HG02759 (cell line): ENCODE measurements around the gene MUC6.
"Not testable (repeated sequence)": the region's sequence is repeated elsewhere in the genome, so short reads cannot be mapped to it uniquely, and the experiment has no call there.

Experiments used
- ATAC-seq: cut with Tn5 transposase; IDR thresholded peaks from one replicate; pipeline ENCODE4 v1.9.1; 2021; ENCODE audit warnings: mild to moderate bottlenecking, moderate library complexity; ENCODE audit not compliant: unreplicated experiment

MUC6 gene

GRCh38 chr11:991034-991433 is 45.5 kb downstream of the MUC6 start:
- ATAC-seq = no peak

DNA sequence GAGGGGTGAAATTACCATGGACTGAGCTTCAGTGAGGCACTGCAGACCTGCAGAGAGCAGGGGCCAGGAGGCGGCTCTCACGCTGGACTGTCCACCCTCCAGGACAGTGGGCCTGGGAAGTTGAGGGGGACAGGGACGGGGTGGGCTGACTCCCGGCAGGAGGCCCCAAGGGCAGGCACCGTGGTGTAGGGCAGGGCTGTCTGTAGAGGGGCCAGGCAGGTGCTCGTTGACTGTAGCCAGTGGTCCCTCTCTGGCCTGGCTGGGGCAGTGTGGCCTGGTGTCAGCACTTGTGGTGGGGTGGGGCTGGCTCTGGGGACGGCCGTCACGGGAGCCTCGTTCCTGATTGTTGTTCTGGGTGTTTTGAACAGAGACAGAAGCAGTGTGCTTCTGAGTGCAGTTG is 46.4 kb downstream of the MUC6 start:
- no peak for ATAC-seq

DNA sequence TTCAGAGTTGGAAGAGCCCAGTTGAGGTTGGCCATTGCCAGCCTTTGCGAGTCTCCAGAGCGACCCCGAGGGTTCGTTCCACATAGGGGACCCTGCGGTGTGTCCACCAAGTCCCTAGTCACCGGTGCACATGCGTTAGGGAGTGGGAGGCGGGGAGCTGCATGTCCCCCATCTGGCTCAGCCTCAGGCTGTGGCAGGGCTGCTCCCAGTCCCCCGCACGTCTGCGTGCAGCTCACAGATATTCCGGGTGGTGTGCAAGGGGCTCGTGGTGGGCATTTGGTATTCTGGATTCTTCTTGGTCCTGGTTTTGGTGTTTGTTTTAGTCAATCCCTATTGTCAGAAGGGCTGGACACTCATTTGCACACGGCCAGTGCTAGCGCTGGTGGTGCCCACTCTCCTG is 48.8 kb downstream of the MUC6 start:
- ATAC-seq = no peak

DNA sequence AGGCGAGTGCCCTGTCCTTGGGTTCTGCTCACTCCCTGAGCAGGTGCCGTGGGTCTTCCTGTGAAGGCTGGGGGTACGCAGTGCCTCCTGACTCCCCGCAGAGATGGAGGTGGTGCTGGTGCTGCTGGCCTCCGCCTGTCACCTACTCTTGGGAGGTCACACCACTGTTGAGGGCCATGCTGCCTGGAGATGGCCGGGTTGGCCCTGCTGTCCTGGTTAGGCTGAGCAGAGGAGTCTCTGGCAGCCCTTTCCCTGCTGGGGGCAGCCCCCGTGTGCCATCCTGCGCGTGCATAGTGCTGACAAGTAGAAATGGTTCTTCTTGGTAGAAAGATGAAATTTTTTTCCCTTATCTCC is 49.6 kb downstream of the MUC6 start:
- ATAC-seq = no peak

DNA sequence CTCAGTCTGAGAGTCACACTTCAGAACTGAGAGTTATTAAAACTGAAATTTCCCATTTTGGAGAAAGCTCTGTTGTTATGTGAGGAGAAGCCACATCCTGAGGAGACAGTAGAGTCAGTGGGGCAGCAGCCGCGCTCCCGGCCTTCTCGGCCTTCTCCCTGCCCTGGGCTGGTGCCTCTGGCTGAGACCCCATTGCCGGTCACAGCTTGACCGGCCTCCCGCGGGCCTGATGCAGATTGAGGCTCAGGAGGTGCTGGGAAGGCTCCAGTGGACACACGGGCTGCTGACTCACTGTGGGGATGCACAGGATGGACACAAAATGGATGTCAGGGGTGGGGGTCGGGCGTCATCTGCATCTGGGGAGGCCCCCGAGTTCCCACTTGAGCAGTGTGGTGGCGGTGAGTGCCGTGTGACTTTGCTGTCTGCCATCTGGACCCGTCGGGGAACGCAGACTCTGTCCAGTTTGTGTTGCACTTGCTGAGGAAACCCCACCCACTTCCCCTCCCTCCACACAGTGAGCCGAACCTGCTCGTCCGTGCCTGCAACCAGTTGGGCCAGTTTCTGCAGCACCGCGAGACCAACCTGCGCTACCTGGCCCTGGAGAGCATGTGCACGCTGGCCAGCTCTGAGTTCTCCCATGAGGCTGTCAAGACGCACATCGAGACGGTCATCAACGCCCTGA is 50.1 kb downstream of the MUC6 start:
- ATAC-seq = no peak

GRCh38 chr11:985848-986247 is 50.7 kb downstream of the MUC6 start:
- no peak for ATAC-seq

DNA sequence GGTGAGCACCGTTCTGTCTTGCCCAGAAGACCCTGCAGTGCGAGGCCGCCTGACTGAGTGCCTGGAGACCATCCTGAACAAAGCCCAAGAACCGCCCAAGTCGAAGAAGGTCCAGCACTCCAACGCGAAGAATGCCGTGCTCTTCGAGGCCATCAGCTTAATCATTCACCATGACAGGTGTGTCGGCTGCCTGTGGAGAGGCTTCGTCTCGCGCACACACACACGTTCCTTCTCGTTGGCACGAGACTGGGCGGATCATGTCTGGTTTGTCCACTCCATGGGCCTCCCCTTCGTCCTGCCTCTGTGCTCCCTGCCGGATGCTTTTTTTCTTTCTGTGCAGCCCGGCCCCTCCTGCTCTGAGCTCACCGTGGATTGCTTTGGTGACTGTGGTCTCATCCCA is 51.1 kb downstream of the MUC6 start:
- ATAC-seq = no peak

DNA sequence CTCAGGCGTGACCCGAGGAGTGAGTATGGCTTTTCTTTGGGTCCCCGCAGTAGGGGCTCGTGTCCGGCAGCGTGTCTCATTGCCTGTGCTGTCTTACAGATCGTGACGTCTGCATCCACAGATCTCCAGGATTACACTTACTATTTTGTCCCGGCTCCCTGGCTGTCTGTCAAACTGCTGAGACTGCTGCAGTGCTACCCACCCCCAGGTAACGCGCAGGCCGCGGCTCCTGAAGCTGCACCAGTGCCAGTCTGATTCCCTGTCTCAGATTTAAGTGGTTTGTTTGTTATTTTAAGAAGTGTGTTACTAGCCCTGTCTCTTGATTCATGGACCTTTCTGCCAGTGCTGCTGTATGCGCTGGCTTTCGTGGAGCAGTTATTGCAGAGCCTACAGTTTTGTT is 52.0 kb downstream of the MUC6 start:
- no peak for ATAC-seq

DNA sequence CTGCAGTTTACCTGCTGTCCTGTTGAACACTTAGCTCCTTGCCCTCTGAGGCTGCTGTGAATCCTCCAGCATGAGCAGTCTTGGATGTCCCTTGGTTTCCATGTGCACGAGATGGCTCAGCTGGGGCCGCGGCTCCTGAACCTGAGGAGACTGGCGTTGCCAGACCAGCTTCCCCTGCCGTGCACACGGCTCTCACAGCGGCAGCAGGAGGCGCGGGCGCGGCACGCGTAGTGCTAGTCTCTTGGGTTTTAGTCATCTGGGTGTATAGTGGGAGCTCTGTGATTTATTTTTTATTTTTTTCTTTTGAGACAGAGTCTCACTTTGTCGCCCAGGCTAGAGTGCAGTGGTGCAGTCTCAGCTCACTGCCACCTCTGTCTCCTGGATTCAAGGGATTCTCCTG is 54.8 kb downstream of the MUC6 start:
- ATAC-seq = no peak

- no peak for ATAC-seq
These were observed 55.8 kb downstream of the MUC6 start for GRCh38 chr11:980438-981357.

DNA sequence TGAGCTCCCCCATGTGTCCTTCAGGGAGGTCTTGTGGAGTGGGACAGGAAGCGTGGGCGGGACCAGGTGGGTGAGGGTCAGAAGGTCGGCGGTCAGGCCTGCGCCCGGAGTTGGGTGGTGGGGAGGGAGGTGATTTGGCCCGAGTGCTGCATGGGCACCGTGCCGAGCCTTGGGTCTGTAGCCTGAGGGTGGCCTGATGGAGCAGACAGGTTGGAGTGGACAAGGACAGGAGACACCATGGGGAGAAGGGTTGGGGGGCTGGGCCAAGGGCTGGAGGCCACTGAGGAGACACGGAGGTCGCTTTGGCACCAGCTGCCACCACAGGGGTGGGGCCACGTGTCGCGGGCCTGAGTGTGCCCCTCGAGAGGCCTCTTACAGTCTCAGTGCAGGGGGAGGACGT is 57.7 kb downstream of the MUC6 start:
- no peak for ATAC-seq

- no peak for ATAC-seq
These were observed 58.4 kb downstream of the MUC6 start for GRCh38 chr11:977830-978720.

- no peak for ATAC-seq
These were observed 59.9 kb downstream of the MUC6 start for GRCh38 chr11:976431-977160.

DNA sequence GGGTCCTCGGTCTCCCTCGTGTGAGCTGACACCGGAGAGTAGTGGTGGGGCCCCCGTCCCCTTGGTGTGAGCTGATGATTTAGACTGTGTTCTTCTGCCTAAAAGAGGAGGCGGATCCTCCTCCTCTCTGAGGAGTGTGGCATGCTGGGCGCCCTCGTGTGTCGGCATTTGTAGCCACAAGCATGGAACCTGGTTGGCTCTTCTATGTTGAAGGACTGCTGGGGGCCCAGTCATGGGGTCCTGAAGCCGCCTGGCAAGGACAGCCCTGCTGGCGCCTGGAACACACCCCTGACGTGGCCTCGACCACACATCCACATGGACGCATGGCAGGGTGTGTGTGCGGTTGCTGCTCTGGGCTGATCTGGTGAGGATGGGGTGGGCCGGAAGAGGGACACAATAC is 60.7 kb downstream of the MUC6 start:
- no peak for ATAC-seq

DNA sequence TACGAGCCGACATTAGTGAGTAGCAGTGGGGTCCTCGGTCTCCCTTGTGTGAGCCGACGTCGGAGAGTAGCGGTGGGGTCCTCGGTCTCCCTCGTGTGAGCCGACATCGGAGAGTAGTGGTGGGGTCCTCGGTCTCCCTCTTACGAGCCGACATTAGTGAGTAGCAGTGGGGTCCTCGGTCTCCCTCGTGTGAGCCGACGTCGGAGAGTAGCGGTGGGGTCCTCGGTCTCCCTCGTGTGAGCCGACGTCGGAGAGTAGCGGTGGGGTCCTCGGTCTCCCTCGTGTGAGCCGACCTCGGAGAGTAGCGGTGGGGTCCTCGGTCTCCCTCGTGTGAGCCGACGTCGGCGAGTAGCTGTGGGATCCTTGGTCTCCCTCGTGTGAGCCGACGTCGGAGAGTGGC is 61.1 kb downstream of the MUC6 start:
- not testable (repeated sequence) for ATAC-seq

DNA sequence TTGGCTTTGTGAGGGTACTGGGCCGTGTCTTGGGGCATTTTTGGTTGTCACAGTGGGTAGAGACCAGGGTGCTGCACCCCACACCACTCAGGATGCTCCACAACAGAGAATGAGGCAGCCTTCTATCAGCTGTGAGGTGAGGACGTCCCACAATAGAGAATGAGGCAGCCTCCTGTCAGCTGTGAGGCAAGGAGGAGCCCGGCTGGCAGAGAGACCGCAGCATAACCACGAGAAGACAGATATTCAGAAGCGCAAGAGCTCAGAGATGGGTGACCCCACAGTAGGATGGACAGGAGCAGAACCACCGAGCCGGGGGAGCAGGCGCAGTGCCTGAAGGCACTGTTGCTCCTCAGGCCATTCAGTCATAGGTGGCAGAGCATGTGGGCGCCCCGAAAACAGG is 63.3 kb downstream of the MUC6 start:
- ATAC-seq = no peak

GRCh38 chr11:972523-973211 is 63.9 kb downstream of the MUC6 start:
- no peak for ATAC-seq

GRCh38 chr11:971731-972365 is 64.7 kb downstream of the MUC6 start:
- no peak for ATAC-seq

GRCh38 chr11:971092-971690 is 65.3 kb downstream of the MUC6 start:
- ATAC-seq = no peak
